ENCODE results near the gene PPP3R1. TPM values are rescaled to one million over a fixed set of nuclear protein-coding genes. Genes with fewer than 3 reads are reported as not detected.

Gene PPP3R1
- total and polyA plus RNA-seq, 2 of the 4 experiments (the other 2 are of a cell fraction) = 9.1 to 17.3 TPM

GRCh38 chr2:68195096-68195495 is 57.2 kb downstream of the PPP3R1 start:
- peaks cover 6 to 48% of the 10 kb centered on the region in 2 experiments for H3K79me1 ChIP-seq (ENCODE audit: low read depth in 1 of 2, low read length in 2 of 2)
- no TSS peak for BruUV-seq (replicated peaks)
- H3K18ac ChIP-seq (ENCODE audit: low read depth, low read length) = no peak overlapping the region
- no peak overlapping the region for H2BK15ac ChIP-seq (ENCODE audit: low read depth, low read length)
- no peak overlapping the region for H4K5ac ChIP-seq (ENCODE audit: low read depth, low read length)
- H2BK20ac ChIP-seq (ENCODE audit: low read depth, low read length) = no peak overlapping the region
- no peak overlapping the region for H2BK5ac ChIP-seq (ENCODE audit: low read depth, low read length, poor library complexity, severe bottlenecking)
- peaks cover 44% of the 10 kb centered on the region; the same call in 1 of the 2 replicates for H4K20me1 ChIP-seq (ENCODE audit: insufficient read depth, low read length)
- H3K14ac ChIP-seq (replicated peaks; ENCODE audit: low read depth, low read length) = no peak overlapping the region
- H2AK5ac ChIP-seq (ENCODE audit: low read depth, low read length) = no peak overlapping the region
- H3K9me3 ChIP-seq (ENCODE audit: control insufficient read depth, insufficient read depth, low read length) = no peaks in the 10 kb centered on the region
- dilution Hi-C loops (cut with HindIII; ENCODE audit: low sequenced_read_pairs, unreplicated experiment) (no loop called here), intact Hi-C loops (cut with micrococcal nuclease) (loop anchor here (5.0 kb wide), 1 partner anchor 87 kb away; no protein-coding TSS in a partner anchor), in situ Hi-C loops (cut with MboI; ENCODE audit: low sequenced_read_pairs) (loop anchor here (10.0 kb wide), 1 partner anchor 50 kb away; no protein-coding TSS in a partner anchor)
- no peak overlapping the region for H2AK9ac ChIP-seq (replicated peaks; ENCODE audit: low read depth, low read length, poor library complexity)
- H3K9ac ChIP-seq (ENCODE audit: low read depth, low read length) = no peak overlapping the region
- H3K4me2 ChIP-seq (ENCODE audit: low read depth, low read length) = no peak overlapping the region
- no peak overlapping the region for H3K23ac ChIP-seq (ENCODE audit: low read depth, low read length)
- H3K27me3 ChIP-seq (ENCODE audit: control insufficient read depth, insufficient read depth, low read length) = no peaks in the 10 kb centered on the region
- no peak for DNase-seq
- H4K8ac ChIP-seq (ENCODE audit: low read depth in 2 of 2, low read length in 2 of 2) = no peak overlapping the region
- H3K9me1 ChIP-seq (ENCODE audit: insufficient read depth, low read length) = peaks cover 8% of the 10 kb centered on the region
- no peak overlapping the region for H4K91ac ChIP-seq (ENCODE audit: insufficient read depth, low read depth, low read length)
- H2BK120ac ChIP-seq (ENCODE audit: low read depth, low read length) = no peak overlapping the region
- no peak overlapping the region for H3K27ac ChIP-seq (ENCODE audit: insufficient read depth, low read length)
- no peak overlapping the region for H2AFZ ChIP-seq (replicated peaks; ENCODE audit: low read length, poor library complexity)
- no peak for ATAC-seq (ENCODE audit: low read depth)
- H3K4me1 ChIP-seq (ENCODE audit: control insufficient read depth, insufficient read depth, low read length) = peaks cover 8% of the 10 kb centered on the region
- no peak overlapping the region for H3K4me3 ChIP-seq (ENCODE audit: insufficient read depth, low read depth, low read length)
- CTCF ChIA-PET = interaction anchor here (0.6 to 1.6 kb wide), 5 partner anchors 9 to 66 kb away, joined by 3 to 5 read pairs (median 4); no protein-coding TSS in a partner anchor
- POLR2A ChIA-PET (ENCODE audit: unreplicated experiment) = no interaction called here
- TF ChIP-seq RFX5 (IDR thresholded peaks at IDR 0.05; ENCODE audit: low read depth, low read length) (no peak), SMC3 (IDR thresholded peaks at IDR 0.05; ENCODE audit: low read depth, low read length) (no peak), POLR2A (IDR thresholded peaks at IDR 0.05; ENCODE audit: low read depth, low read length) (no peak), CTCF (conservative IDR thresholded peaks at IDR 0.05; ENCODE audit: low read depth, low read length) (no peak), MAFK (IDR thresholded peaks at IDR 0.05; ENCODE audit: low read depth, low read length) (no peak), RAD21 (IDR thresholded peaks at IDR 0.05; ENCODE audit: low read length) (no peak), BHLHE40 (IDR thresholded peaks at IDR 0.05; ENCODE audit: low read depth, low read length) (no peak), CHD1 (IDR thresholded peaks at IDR 0.05; ENCODE audit: low read depth, low read length) (no peak), CEBPB (IDR thresholded peaks at IDR 0.05; ENCODE audit: low read depth, low read length) (no peak), USF2 (IDR thresholded peaks at IDR 0.05; ENCODE audit: low read depth, low read length) (no peak), FOS (IDR thresholded peaks at IDR 0.05; ENCODE audit: low read depth, low read length) (no peak), RCOR1 (IDR thresholded peaks at IDR 0.05; ENCODE audit: insufficient replicate concordance, low read length) (no peak), MXI1 (IDR thresholded peaks at IDR 0.05; ENCODE audit: borderline replicate concordance, low read depth, low read length) (no peak), MAZ (IDR thresholded peaks at IDR 0.05; ENCODE audit: borderline replicate concordance, low read depth, low read length) (no peak), ELK1 (IDR thresholded peaks at IDR 0.05; ENCODE audit: borderline replicate concordance, low read depth, low read length) (no peak), NFE2L2 (IDR thresholded peaks at IDR 0.05; ENCODE audit: low read depth, low read length) (no peak)
- H3K36me3 ChIP-seq (ENCODE audit: control insufficient read depth, insufficient read depth, low read length) = no peaks in the 10 kb centered on the region
- H3K4ac ChIP-seq (ENCODE audit: low read depth, low read length) = no peak overlapping the region
- no peak overlapping the region for H3K56ac ChIP-seq (ENCODE audit: extremely low read depth, insufficient read depth, low read length)
